Measurements from ENCODE around the gene L3MBTL3.

Gene L3MBTL3

GRCh38 chr6:130018292-130018743, at the start of gene L3MBTL3:
L3MBTL3 (plus strand) TSS chr6:130018581; CDS start chr6:130042700, 24,119 bp downstream.
- DNase-seq (ENCODE audit: low read depth in 2 of 2): peak; percentile 61

GRCh38 chr6:129969064-129969463, 49.3 kb upstream of the L3MBTL3 start:
- no peak for DNase-seq (ENCODE audit: low read depth in 2 of 2)

DNA sequence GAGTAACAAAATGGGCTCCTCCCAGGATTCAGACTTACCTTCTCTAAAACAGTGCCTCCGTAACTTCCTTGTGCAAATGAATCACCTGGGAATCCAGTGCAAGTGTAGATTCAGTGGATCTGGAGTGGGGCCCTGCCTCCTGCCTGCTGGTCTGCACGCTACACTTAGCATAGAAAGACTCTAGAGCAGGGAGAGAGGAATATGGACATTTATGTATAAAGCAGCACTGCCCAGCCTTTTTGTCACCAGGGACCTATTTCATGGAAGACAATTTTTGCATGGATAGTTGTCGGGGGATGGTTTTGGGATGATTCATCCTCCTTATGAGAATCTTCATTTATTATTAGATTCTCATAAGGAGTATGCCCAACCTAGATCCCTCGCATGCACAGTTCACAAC, 42.3 kb upstream of the L3MBTL3 start:
- DNase-seq (ENCODE audit: low read depth in 2 of 2): no peak

DNA sequence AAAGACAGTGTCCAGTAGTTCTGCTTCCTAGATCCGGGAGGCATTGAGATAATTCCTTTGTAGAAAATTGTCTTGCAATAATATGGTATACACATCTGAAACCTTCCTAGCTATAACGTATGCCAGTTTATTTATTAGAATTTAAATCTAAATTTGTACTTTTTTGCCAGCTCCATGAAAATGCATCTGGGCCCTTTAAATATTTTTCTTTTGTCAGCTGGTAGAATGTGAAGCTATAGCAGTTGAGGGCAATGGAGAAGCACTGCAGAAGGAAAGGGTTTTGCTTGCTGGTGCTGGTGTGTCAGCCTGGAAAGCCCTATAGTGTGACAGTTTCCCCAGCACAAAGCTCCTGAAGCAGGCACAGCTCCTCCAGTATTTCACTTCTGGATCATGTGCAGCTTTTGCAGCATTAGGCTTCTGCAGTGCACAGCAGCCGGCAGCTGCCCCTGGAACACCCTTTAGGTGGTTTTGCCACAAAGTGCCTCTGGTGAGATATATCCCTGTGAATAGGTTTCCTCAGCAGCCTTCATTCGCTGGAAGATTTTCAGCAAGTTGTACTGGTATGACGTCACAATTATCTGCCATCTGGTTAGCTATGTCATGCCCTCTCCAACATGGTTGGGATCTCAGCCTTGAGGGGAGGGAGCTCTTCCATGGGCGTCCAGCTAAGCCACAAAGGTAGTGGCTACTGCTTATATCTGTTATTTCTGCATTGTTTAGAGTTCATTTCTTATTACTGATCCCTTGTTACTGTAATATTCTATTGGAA, 40.0 kb upstream of the L3MBTL3 start:
- DNase-seq (ENCODE audit: low read depth in 2 of 2): no peak

- no peak for DNase-seq (ENCODE audit: low read depth in 2 of 2)
Measured at GRCh38 chr6:129980821-129981220, 37.6 kb upstream of the L3MBTL3 start.

DNA sequence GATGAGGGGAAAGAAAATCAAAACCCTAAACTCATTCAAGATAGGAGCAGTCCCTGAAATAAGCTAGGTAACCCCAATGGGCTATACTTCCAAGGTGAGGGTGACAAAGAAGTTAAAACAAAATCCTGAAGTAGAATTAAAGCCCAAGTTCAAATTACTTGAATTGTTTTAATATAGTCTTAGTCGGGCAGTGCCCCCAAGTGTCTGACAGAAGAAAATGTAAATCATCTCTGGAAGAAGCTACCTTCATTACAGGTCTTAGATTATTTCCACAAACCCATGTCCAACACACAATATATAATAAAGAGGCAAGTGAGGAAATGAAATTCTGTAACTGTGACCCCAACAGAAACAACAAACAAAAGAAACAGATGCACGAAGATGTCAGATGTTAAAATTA, 36.8 kb upstream of the L3MBTL3 start:
- DNase-seq (ENCODE audit: low read depth in 2 of 2): no peak

DNA sequence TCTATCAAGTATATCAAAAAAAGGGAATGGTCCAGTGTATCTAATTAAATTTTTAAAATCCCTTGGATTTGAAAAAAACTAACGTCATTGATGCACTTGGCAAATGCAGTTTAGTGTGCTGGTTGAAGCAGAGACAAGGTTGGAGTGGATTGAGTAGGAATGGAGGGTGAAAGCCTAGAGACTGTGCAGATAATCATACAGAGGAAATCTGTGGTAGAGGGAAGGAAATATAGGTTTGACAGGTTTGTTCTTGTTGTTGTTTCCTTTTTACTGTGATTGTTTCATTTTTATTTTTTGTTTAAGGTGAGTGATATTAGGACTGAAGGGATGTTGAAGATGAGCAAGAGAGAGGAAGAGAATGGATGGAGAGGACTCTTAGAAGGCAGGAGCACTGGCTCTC, 29.0 kb upstream of the L3MBTL3 start:
- no peak for DNase-seq (ENCODE audit: low read depth in 2 of 2)

DNA sequence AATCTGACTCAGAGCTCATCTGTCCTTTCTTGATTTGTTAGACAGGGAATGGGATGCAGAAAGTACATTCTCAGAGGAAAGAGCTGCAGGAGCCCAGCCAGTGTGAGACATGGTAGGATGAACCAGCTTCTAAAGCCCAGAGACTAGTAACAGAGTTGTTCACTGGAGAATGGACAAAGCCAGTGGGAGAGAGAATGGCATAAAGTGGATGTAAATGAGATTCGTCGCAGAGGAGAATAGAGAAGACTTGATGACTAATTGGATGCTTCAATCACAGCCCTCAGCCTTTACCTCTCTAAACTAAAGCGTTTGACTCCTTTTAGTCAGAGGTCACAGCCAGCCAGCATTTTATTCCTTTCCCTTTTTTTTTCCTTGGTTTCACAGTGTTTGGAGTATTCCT, 25.5 kb upstream of the L3MBTL3 start:
- DNase-seq (ENCODE audit: low read depth in 2 of 2): no peak

DNA sequence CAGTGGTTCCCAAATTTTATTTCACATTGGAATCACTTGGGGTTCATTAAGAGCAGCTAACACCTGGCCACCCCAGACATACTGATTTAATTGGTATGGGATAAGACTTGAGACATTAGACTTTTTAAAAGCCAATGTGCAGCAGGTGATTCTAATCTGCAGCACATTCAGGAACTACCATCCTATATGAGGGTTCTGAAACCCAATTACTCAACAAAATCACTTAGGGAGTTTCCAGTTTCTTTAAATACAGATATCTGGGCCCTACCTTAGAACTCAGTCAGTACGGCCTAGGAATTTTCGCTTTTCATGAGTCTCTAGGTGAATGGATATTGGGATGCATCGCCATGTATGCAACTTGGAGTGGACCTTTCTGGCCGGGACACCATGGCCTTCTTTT, 24.0 kb upstream of the L3MBTL3 start:
- no peak for DNase-seq (ENCODE audit: low read depth in 2 of 2)

- no peak for DNase-seq (ENCODE audit: low read depth in 2 of 2)
Measured at GRCh38 chr6:129996387-129996786, 22.0 kb upstream of the L3MBTL3 start.

DNA sequence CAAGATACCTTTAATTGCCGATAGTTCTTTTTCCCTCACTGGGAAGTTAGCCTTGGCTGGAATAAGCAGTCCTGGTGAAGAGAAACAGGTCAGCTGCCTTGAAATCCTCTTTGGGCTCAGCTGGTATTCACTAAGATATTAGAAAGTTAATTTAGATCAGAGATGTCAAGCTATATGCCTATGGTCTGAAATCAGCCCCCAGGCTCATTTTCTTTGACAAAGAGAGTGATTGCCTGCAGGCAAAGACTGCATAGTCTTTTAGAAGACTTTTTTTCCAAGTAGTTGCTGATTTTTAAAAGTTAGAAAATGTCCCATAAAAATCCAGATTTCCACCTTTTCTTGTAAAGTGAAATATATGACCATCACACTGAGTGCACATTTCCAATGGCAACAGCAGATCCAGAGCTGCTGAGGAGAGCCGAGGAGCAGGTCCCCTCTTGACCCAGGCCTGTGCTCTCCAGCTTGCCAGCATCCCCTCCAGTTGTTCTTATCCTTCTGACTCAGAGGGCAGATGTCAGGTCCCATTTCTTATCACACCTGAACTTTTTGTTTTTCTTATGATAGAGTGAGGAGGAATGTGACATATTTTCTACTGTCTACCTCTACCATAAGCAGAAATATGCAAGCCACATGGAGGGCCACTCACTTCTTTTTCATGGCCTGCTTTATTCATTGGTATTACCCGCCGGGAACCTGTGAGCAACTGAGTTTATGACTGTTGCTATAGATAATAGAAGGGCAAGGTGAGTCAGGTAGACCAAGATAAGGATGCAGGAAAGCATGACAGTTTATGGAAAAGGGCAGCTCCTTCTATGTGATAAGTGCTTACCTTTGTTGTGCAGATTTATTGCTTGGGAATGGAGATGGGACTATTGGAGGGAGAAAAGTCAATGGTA, 17.6 kb upstream of the L3MBTL3 start:
- DNase-seq (ENCODE audit: low read depth in 2 of 2): no peak

GRCh38 chr6:130008236-130008873, 10.0 kb upstream of the L3MBTL3 start:
- DNase-seq (ENCODE audit: low read depth in 2 of 2): no peak

DNA sequence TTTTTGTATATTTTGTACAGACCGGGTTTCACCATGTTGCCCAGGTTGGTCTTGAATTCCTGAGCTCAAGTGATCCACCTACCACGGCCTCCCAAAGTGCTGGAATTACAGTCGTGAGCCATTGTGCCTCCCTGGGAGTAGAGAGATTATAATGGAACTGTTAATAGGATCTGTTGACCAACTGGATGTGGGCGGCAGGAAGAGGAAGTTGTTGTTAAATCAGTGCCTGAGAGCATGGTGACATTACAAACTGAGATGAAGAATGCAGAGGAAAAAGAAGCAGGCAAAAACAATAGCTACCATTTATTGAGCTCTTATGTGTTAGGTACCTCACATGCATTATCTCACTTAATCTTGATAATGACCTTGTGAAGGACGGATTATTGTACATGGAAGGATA, 9.2 kb upstream of the L3MBTL3 start:
- no peak for DNase-seq (ENCODE audit: low read depth in 2 of 2)

DNA sequence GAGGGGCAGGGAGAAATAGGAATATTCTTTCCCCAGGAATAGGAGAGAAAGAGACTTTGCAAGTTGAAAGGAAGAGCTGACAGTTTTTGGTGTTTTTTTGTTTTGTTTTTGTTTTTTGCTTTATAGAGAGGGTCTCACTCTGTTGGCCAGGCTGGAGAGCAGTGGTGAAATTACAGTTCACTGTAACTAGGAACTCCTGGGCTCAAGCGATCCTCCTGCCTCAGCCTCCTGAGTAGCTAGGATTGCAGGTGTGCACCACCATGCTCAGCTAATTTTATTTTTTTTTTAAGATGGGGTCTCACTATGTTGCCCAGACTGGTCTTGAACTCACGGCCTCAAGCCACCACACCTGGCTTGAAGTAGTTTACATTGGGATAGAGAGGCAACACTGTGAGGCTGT, 8.0 kb upstream of the L3MBTL3 start:
- DNase-seq (ENCODE audit: low read depth in 2 of 2): no peak

- no peak for DNase-seq (ENCODE audit: low read depth in 2 of 2)
Measured at GRCh38 chr6:130012728-130013127, 5.7 kb upstream of the L3MBTL3 start.

DNA sequence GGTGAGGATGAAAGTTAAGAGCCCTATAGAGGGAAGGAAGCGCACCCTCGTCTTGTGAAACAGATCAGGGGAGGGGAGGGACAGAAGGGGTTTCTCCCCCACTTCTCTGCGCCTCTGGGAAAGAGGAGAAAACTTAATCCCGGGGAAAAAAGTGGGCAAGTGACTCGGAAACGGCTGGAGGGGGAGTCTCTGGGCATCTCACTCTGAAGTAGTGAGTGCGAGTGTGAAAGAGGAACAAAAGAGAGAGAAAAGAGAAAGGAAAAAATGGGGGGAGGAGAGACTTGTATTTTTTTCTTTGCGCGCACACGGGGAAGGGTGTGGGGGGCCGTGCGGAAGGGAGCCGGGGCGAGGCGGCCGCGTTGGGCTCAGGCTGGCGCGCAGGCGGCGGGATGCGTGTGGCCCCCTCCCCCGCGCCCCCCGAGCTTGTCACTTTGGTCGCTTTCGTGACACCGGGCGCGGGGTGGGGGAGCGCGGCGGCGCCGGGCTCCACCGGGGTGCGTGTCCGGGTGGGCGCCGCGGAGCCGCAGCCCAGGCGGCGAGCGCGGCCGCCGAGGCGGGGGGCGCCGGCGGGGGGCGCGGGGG, 454 bp downstream of the L3MBTL3 start:
- DNase-seq (ENCODE audit: low read depth in 2 of 2): no peak

DNA sequence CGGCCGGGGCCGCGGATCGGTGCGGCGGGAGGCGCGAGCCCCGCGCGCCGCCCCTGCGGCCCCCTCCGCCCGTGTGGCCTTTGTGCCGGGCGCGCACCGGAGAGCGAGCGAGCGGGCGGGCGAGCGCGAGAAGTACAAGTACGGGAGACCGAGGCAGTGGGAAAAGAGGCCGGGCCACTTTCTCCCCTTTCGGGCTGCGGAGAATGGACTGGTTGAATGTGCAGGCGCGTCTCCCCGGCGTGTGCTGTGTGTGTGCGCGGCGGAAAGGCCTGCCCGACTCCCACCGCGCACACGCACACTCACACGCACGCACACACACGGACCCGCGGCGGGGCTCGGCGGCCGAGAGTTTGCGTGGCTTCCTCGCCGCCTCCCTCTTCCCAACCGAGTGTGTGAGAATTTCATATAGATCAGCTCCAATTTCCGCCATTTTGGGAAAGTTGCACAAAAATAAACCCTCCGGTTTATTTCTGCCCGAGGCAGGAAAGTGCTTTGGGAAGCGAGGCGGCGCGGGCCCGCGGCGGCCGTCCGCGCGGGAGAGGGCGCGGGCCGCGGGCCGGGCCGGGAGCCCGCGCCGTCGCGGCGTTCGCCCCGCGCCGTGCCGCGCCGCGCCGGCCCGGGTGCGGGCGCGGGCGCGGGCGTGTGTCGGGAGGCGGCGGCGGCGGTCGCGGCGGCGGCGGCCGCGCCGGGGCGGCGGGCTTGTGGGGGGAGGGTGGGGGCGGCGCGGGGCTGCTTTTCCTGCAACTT, 1.1 kb downstream of the L3MBTL3 start:
- no peak for DNase-seq (ENCODE audit: low read depth in 2 of 2)

GRCh38 chr6:130020073-130020906, 1.9 kb downstream of the L3MBTL3 start:
- DNase-seq (ENCODE audit: low read depth in 2 of 2): no peak

DNA sequence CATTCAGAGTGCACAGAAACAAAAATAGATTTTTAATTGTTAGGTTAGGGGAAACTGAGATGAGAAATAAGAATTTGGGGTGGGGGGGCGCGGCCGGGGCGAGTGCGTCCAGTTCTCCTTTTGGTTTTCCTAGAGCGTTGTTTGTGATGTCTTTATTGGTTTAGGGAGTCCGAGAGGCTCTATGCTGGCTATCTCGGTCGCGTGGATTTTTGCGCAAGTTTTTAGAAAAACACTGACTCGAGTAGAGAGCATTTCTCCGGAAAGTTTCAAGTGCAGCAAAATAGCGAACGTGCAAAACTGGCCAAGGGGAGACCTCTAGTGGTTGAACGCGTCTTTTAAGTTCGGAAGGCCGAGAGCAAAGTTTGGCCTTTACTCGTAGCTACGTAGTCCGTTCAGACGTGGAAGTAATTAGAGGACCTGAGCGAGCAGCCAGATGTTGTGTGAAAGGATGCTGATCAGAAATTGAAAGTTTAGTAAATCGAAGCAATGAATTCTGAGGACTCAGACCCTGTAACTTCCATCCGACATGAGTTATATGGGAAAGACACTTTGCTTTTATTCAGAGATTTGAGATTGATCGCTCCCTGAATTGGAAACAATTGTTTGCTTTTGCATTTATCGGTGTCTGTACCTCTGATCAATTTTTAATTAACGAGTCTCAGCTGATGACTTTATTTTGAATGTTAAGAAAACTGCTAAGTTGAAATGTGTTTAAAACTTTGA, 2.7 kb downstream of the L3MBTL3 start:
- peak; percentile 66 to 75 for DNase-seq (ENCODE audit: low read depth in 2 of 2)

DNA sequence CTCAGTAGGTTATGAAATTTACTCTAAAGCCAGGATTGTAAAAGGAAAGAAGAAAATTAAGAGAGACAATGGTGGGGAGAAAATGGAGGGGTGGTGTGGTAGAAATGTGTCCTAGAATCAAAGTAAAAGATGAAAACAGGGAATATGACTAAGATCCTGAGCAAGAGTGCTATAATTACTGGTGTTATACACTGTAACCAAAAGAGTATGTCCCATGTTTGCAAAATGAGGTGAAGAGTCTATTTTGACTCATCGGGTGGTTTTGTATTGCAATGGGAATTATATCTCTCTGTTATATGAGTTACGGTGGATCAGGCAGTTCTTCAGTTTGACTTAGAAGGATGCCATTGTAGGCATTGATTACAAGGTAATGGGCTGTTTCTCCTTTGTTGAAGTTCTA, 8.5 kb downstream of the L3MBTL3 start:
- DNase-seq (ENCODE audit: low read depth in 2 of 2): no peak
